ENCODE measurements around the gene MZT2A.
"Not testable (repeated sequence)": the region's sequence is repeated elsewhere in the genome, so short reads cannot be mapped to it uniquely, and the experiment has no call there.

MZT2A gene

DNA sequence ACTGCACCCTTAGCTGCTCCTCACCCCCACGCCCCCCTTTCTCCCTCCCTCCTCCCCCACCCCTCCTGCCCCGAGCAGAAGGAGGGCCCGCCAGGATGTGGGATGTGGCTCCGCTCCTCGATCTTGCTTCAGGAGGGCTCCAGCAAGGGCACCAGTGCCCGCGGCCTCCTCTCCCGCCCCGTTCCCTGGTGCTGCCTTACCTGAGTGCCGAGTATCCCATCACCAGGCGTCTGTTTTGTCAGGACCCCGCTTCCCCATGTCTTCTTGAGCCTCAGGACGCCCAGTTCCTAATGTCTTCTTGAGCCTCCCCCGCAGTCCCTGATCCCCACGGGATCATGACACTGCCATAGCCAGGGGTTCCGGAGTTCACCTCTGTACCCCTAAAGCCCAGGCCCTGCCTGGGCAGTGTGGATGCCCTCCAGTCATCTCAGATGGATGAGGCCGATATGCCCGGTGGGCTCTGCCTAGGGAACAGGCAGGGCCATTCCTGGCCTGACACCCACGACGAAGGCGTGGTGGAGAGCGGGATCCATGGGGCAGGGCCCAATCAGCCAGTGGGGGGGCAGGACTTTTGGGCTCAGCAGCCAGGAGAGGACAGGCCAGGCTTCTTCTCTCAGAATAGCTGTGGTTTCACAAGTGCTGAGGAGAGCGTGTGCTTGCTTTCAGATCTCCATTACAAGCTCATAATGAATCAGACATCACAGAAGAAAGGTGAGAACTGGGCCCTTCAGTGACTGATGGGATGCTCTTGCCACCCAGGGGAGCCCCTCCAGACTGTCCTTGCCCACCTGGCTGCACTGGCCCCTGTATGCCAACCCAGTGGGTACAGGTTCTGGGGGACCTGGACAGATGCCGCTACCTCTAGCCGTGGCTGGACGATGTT is 37.0 kb upstream of the MZT2A start:
- H3K27ac Mint-ChIP-seq; H3K9me3 Mint-ChIP-seq; H3K27me3 Mint-ChIP-seq (ENCODE audit: low read depth); H3K4me1 Mint-ChIP-seq; H3K36me3 Mint-ChIP-seq (ENCODE audit: low read depth): not testable (repeated sequence)
- peak overlapping the region; percentile 75 to 80 (median 80) for H3K4me3 Mint-ChIP-seq

DNA sequence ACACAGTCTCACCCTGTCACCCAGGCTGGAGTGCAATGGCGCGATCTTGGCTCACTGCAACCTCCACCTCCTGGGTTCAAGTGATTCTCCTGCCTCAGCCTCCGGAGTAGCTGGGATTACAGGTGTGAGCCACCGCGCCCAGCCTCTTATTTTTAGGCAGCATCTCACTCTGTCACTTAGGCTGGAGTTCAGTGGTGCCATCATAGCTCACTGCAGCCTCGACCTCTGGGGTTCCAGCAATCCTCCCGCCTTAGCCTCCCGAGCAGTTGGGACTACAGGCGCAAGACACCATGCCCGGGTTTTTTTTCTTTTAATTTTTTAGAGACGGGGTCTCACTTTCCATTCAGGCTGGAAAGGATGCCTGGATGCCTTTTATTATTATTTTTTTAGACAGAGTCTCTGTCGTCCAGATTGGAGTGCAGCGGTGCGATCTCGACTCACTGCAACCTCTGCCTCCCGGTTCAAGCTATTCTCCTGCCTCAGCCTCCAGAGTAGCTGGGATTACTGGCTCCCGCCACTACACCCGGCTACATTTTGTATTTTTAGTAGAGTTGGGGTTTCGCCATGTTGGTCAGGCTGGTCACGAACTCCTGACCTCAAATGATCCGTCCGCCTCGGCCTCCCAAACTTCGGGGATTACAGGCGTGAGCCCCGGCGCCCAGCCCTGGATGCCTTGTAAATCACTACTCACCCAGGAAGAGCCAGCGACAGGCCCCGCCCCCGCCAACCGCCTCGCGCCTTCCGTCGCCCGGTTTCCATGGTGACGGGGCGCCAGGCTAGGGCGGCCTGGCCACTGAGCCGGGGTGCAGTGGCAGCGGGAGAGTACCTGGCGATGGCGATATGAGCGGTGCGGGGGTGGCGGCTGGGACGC is 35.2 kb upstream of the MZT2A start, which contains the start of gene CCDC74A:
CCDC74A (plus strand) TSS at position 758 of the 871 bp plus-strand sequence; CDS start at position 841, 83 bp downstream.
- H3K9me3 Mint-ChIP-seq; H3K27me3 Mint-ChIP-seq (ENCODE audit: low read depth); H3K4me1 Mint-ChIP-seq; H3K36me3 Mint-ChIP-seq (ENCODE audit: low read depth): not testable (repeated sequence)
- peak within 1 kb of the TSS; percentile 87 to 90 (median 88) for H3K4me3 Mint-ChIP-seq
- peak within 1 kb of the TSS in 2 of 3 experiments; percentile 46 to 71 for H3K27ac Mint-ChIP-seq

DNA sequence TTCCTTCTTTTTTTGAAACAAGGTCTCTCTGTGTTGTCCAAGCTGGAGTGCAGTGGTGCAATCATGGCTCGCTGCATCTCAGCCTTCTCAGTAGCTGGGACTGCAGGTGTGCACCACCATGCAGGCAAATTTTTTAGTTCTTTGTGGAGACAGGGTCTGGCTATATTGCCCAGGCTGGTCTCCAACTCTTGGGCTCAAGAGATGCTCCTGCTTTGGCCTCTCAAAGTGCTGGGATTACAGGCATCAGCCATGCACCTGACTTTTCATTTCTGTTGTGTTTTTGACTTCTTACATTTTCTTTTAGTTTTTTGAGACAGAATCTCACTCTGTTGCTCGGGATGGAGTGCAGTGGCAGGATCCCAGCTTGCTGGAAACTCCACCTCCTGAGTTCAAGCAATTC is 33.1 kb upstream of the MZT2A start:
- H3K27me3 Mint-ChIP-seq (ENCODE audit: low read depth); H3K27ac Mint-ChIP-seq; H3K36me3 Mint-ChIP-seq (ENCODE audit: low read depth); H3K9me3 Mint-ChIP-seq; H3K4me1 Mint-ChIP-seq; H3K4me3 Mint-ChIP-seq: not testable (repeated sequence)

DNA sequence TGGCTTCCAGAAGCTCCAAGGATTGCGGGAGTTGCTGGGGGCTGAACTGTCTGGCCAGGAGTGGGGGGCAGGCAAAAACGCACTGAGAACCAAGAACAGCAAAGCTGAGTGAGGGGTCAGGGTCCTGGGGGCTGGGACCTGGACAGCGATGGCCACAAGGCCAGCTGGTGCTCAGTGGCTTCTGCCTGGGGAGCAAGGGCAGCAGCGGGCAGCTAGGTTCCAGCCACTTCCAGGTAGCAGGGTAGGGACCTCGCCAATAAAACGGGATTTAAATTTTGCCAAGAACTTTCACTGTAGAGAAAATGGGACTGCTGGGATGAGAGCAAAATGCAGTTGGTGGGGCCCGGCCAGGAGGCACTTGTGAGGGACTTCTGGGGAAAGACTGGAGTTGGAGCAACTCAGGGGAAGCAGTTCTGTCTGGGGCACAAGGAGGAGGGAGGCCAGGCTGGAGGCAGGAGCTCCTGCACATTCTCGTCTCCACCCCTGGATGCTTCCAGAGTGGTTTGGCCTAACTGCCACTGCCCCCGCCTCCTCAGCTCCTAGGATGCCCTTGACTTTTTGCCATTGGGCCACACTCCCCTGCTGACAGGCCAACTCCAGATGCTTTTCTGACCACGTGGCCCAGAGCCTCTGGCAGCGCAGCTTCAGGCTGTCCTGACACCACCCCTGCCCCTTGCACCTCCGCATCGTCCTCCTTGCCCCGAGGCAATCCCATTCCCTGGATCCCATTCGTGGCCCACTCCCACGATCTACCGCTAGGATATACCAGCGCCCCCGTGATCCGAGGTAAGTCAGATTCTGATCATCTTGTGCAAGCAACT is 30.0 kb upstream of the MZT2A start:
- peaks cover 4% of the 10 kb centered on the region for H3K36me3 Mint-ChIP-seq (ENCODE audit: low read depth)
- TF ChIP-seq, protein P1, sequence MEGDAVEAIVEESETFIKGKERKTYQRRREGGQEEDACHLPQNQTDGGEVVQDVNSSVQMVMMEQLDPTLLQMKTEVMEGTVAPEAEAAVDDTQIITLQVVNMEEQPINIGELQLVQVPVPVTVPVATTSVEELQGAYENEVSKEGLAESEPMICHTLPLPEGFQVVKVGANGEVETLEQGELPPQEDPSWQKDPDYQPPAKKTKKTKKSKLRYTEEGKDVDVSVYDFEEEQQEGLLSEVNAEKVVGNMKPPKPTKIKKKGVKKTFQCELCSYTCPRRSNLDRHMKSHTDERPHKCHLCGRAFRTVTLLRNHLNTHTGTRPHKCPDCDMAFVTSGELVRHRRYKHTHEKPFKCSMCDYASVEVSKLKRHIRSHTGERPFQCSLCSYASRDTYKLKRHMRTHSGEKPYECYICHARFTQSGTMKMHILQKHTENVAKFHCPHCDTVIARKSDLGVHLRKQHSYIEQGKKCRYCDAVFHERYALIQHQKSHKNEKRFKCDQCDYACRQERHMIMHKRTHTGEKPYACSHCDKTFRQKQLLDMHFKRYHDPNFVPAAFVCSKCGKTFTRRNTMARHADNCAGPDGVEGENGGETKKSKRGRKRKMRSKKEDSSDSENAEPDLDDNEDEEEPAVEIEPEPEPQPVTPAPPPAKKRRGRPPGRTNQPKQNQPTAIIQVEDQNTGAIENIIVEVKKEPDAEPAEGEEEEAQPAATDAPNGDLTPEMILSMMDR (IDR thresholded peaks at IDR 0.05; ENCODE audit: unreplicated experiment in 3 of 3): no peak
- H3K27me3 Mint-ChIP-seq (ENCODE audit: low read depth): no peaks in the 10 kb centered on the region
- H3K9me3 Mint-ChIP-seq: no peaks in the 10 kb centered on the region
- no peak overlapping the region for H3K4me3 Mint-ChIP-seq
- no peak overlapping the region for H3K27ac Mint-ChIP-seq
- no peaks in the 10 kb centered on the region for H3K4me1 Mint-ChIP-seq

DNA sequence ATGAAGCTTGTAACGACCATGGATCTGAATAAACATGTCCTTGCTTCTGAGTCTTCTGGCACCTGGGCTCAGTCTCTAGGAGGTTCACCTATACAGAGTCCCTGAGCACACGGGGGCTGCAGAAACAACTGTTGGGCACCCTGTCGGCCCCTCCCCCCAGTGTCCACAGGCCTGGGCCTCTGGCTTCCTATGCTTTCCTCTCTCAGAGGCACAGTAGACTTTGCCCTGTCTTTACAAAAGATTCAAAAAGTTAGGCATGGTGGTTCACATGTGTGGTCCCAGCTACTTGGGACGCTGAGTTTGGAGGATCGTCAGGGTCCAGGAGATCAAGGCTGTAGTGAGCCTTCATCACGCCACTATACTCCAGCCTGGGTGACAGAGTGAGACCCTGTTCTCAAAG is 29.3 kb upstream of the MZT2A start:
- not testable (repeated sequence) for H3K36me3 Mint-ChIP-seq (ENCODE audit: low read depth); H3K4me3 Mint-ChIP-seq; H3K27me3 Mint-ChIP-seq (ENCODE audit: low read depth); H3K4me1 Mint-ChIP-seq; H3K27ac Mint-ChIP-seq; H3K9me3 Mint-ChIP-seq

DNA sequence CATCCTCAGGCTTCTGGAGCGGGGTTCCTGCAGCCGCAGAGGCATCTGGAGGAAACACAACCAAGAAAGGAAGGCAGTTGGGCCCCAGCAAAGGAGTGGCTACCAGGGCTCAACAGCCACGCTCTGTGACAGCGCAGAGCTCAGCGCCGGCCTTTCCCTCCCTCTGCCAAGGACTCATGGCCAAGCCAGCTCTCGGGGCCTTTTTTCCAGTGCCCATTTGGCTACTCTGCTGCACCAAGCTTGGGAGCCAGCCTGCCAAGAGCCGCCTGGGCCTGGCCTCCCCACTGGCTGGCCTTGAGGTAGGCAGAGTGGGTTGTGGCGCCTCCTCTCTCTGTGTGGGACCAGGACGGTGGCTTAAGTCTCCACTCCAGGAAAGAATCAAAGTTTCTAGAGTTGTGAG is 28.3 kb upstream of the MZT2A start:
- Mint-ChIP-seq H3K9me3 (no peaks in the 10 kb centered on the region), H3K27ac (no peak overlapping the region), H3K4me3 (no peak overlapping the region), H3K36me3 (ENCODE audit: low read depth) (peaks cover 4% of the 10 kb centered on the region), H3K4me1 (no peaks in the 10 kb centered on the region), H3K27me3 (ENCODE audit: low read depth) (no peaks in the 10 kb centered on the region)
- TF ChIP-seq, protein P1 (IDR thresholded peaks at IDR 0.05; ENCODE audit: unreplicated experiment in 3 of 3): no peak

DNA sequence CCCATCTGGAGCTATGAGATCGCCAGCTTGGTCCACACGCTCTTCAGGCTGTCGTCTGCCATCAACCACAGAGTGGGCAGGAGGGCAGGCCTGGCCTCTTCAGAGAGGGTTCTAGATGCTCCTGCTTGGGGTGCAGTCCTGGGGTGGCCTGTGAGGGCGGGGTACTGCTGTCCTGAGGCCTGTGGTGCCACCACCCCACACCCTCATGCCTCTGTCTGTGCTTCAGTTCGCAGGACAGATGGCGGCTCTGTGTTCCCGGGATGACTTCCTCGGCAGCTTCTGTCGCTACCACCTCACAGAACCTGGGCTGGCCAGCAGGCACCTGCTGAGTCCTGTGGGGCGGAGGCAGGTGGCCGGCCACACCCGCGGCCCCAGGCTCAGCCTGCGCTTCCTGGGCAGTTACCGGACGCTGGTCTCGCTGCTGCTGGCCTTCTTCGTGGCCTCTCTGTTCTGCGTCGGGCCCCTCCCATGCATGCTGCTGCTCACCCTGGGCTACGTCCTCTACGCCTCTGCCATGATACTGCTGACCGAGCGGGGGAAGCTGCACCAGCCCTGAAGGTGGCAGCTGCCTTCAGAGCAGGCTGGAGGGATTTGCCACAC is 27.8 kb upstream of the MZT2A start:
- H3K4me1 Mint-ChIP-seq; H3K9me3 Mint-ChIP-seq; H3K36me3 Mint-ChIP-seq (ENCODE audit: low read depth); H3K4me3 Mint-ChIP-seq; H3K27me3 Mint-ChIP-seq (ENCODE audit: low read depth); H3K27ac Mint-ChIP-seq: not testable (repeated sequence)

DNA sequence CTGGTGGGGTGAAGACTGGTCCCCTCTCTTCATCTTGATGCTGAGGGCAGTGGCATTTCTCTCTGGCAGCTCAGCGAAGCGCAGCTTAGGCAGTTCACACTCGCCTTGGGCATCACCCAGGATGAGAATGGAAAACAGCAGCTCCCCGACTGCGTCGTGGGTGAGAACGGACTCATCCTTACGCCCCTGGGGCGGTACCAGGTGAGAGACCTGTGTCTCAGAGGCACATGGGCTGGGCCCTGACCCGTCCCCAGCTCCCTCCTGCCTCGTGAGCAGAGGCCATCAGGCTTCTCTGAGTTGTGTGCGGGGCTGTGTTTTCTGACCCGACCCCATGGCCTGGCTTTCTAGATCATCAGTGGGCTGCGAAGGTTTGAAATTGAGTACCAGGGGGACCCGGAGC is 27.3 kb upstream of the MZT2A start:
- Mint-ChIP-seq H3K9me3 (no peaks in the 10 kb centered on the region), H3K27me3 (ENCODE audit: low read depth) (no peaks in the 10 kb centered on the region), H3K36me3 (ENCODE audit: low read depth) (peaks cover 4% of the 10 kb centered on the region), H3K27ac (no peak overlapping the region), H3K4me1 (no peaks in the 10 kb centered on the region), H3K4me3 (no peak overlapping the region)
- TF ChIP-seq, protein P1 (IDR thresholded peaks at IDR 0.05; ENCODE audit: unreplicated experiment in 3 of 3): no peak

DNA sequence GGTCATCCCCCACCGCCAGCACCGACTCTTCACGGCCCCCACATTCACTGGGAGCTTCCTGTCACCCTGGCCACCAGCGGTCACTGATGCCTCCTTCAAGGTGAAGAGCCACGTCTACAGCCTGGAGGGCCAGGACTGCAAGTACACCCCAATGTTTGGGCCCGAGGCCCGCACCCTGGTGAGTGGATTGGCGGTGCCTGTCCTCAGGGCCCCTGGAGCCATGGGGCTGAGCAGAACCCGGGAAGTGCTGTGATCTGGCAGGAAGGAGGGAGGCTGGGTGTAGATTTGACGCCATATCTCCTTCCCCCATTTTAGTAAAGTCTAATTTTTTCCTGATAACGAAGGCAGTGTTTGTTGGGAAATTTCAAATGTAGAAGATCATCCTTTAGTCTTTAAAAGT is 26.3 kb upstream of the MZT2A start:
- not testable (repeated sequence) for H3K36me3 Mint-ChIP-seq (ENCODE audit: low read depth); H3K27me3 Mint-ChIP-seq (ENCODE audit: low read depth); H3K4me3 Mint-ChIP-seq; H3K9me3 Mint-ChIP-seq; H3K27ac Mint-ChIP-seq; H3K4me1 Mint-ChIP-seq

DNA sequence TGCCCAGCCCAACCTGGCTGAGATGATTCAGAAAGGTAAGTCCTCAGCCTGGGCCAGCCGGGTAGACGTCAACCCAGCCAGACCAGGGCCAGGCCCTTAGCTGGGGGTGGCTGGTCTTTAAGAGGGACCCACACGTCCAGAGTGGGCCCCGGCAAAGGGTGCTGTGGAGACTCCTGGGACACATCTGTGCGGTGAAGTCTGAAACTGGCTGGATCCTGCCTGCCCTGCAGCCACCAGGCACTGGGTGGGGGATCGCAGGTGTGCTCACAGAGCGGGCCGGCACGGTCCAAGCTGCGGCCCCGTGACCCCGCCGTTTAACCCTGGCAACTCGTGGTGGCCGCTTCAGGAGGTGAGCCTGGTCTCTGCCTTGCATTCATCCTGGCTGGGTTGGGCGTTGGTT is 25.7 kb upstream of the MZT2A start:
- not testable (repeated sequence) for H3K36me3 Mint-ChIP-seq (ENCODE audit: low read depth); H3K27me3 Mint-ChIP-seq (ENCODE audit: low read depth); H3K9me3 Mint-ChIP-seq; H3K4me1 Mint-ChIP-seq; H3K27ac Mint-ChIP-seq; H3K4me3 Mint-ChIP-seq

Data from nephron (organoid).